Measurements from ENCODE around the gene CENPQ. TPM values are rescaled to one million over a fixed set of nuclear protein-coding genes. Genes with fewer than 3 reads are reported as not detected.

Gene CENPQ
- total and polyA plus RNA-seq, 2 of the 8 experiments (the other 6 are each of a cell fraction or from before 2014, with no cell fraction given) = 9.4 to 19.6 TPM

GRCh38 chr6:49499126-49499525 lies 36.0 kb downstream of the CENPQ start:
- CTCF ChIA-PET (ENCODE audit: partially characterized antibody) = interaction anchor here (0.8 kb wide), 1 partner anchor 109 kb away, joined by 3 read pairs; no protein-coding TSS in a partner anchor

More at GRCh38 chr6:49499126-49499525, 36.0 kb downstream of the CENPQ start:
- Histone ChIP-seq H3K4ac (replicated peaks; ENCODE audit: insufficient read length, low read depth, low read length) (no peak overlapping the region), H3K23me2 (ENCODE audit: low read depth, low read length) (no peaks in the 10 kb centered on the region), H2BK5ac (ENCODE audit: low read depth, low read length) (no peak overlapping the region), H2AFZ (ENCODE audit: low read length) (no peak overlapping the region), H3K79me1 (ENCODE audit: low read depth, low read length) (no peaks in the 10 kb centered on the region), H3K27me3 (replicated peaks in 1 of 4; ENCODE audit: control insufficient read depth in 3 of 4, extremely low read depth in 1 of 4, insufficient read depth in 3 of 4, low read length in 3 of 4) (no peaks in the 10 kb centered on the region), H2BK20ac (ENCODE audit: low read length) (no peak overlapping the region), H2BK120ac (replicated peaks; ENCODE audit: low read depth, low read length) (no peak overlapping the region), H2BK12ac (ENCODE audit: low read depth, low read length) (no peak overlapping the region), H2AK5ac (ENCODE audit: low read depth, low read length) (no peak overlapping the region), H3K18ac (ENCODE audit: extremely low read depth, low read length) (no peak overlapping the region), H3K14ac (ENCODE audit: insufficient read length) (no peak overlapping the region), H3K27ac (ENCODE audit: low read depth, low read length) (no peak overlapping the region), H4K20me1 (replicated peaks in 1 of 2; ENCODE audit: control insufficient read depth in 1 of 2, insufficient read depth in 2 of 2, low read length in 2 of 2) (no peaks in the 10 kb centered on the region), H3K79me2 (ENCODE audit: control insufficient read depth in 1 of 2, insufficient read depth in 2 of 2, low read length in 2 of 2) (no peaks in the 10 kb centered on the region), H4K5ac (ENCODE audit: insufficient read length, low read depth, low read length) (no peak overlapping the region), H4K8ac (ENCODE audit: extremely low read depth, insufficient read depth, low read length) (no peak overlapping the region), H3K9me3 (ENCODE audit: insufficient read depth in 2 of 2, low read depth in 1 of 2, low read length in 1 of 2) (no peaks in the 10 kb centered on the region), H2BK15ac (ENCODE audit: low read length) (no peak overlapping the region), H3K36me3 (ENCODE audit: control insufficient read depth in 2 of 4, insufficient read depth in 4 of 4, low read length in 3 of 4) (no peaks in the 10 kb centered on the region), H4K91ac (replicated peaks; ENCODE audit: insufficient read length, low read length) (no peak overlapping the region), H3K4me3 (ENCODE audit: extremely low read depth in 1 of 4, insufficient read depth in 2 of 4, low read depth in 3 of 4, low read length in 4 of 4) (no peak overlapping the region), H3K9ac (replicated peaks in 1 of 4; ENCODE audit: extremely low read depth in 1 of 4, low read depth in 3 of 4, low read length in 3 of 4) (no peak overlapping the region), H3K4me1 (replicated peaks in 1 of 4; ENCODE audit: control insufficient read depth in 3 of 4, insufficient read depth in 4 of 4, low read length in 3 of 4) (peaks cover 0 to 2% (median 0%) of the 10 kb centered on the region in 4 experiments; a peak in 1 of 7 replicates), H3K4me2 (ENCODE audit: insufficient read depth in 1 of 2, low read depth in 2 of 2, low read length in 2 of 2) (no peak overlapping the region), H3K23ac (ENCODE audit: insufficient read length) (no peak overlapping the region), H3K56ac (replicated peaks; ENCODE audit: insufficient read length, low read depth, low read length) (no peak overlapping the region)
- no peak for FAIRE-seq
- POLR2A ChIA-PET (ENCODE audit: partially characterized antibody) = no interaction called here
- TF ChIP-seq USF2 (IDR thresholded peaks at IDR 0.05; ENCODE audit: low read length) = no peak
- WGBS, 2 experiments (ENCODE audit: extremely low coverage in 1 of 2, insufficient coverage in 1 of 2, insufficient read length in 1 of 2, insufficient replicate concordance in 2 of 2, low coverage in 1 of 2, low lambda C conversion rate in 2 of 2, missing lambda C conversion rate in 1 of 2) = 89% methylated on average over 1 of the region's 1 CpG; no CpG with 5 or more reads in 1 of the 2 experiments
- no peak for DNase-seq (ENCODE audit: low read depth in 1 of 2, low spot score in 2 of 2)

Data from H1 (cell line).